IPS DF 6.9 (cell line): ENCODE data around the gene HRC.
"Not testable (repeated sequence)": the region's sequence is repeated elsewhere in the genome, so short reads cannot be mapped to it uniquely, and the experiment has no call there.

ENCODE experiments used
- DNase-seq: peaks from one replicate; pipeline ENCODE4 v3.0.0-alpha.2; 2013; ENCODE audit warnings: low read depth, low spot score
- H3K27ac ChIP-seq: one replicate; pipeline ENCODE4 v1.5.1; 2013; ENCODE audit warnings: low read length, control low read depth
- H3K27me3 ChIP-seq: 2 replicates; pipeline ENCODE4 v1.6.1; 2013; ENCODE audit warnings: mild to moderate bottlenecking, low read length; ENCODE audit not compliant: control insufficient read depth, insufficient read depth
- H3K36me3 ChIP-seq: 2 replicates; pipeline ENCODE4 v1.6.1; 2013; ENCODE audit warnings: low read length; ENCODE audit not compliant: control insufficient read depth, insufficient read depth
- H3K4me1 ChIP-seq: 2 replicates; pipeline ENCODE4 v1.6.1; 2013; ENCODE audit warnings: low read length; ENCODE audit not compliant: control insufficient read depth, insufficient read depth
- H3K4me3 ChIP-seq: 2 replicates; pipeline ENCODE4 v1.5.1; 2013; ENCODE audit warnings: mild to moderate bottlenecking, low read length
- H3K9me3 ChIP-seq: 2 replicates; pipeline ENCODE4 v1.6.1; 2013; ENCODE audit warnings: low read length, inconsistent platforms; ENCODE audit not compliant: control insufficient read depth, insufficient read depth
- WGBS: extraction: QIAGEN DNeasy Blood & Tissue Kit; methylation state at CpG from one replicate; pipeline ENCODE4 v1.1.7; 2013; ENCODE audit warnings: mixed read lengths, missing lambda C conversion rate; ENCODE audit not compliant: insufficient read length, insufficient coverage; 5-methylcytosine and 5-hydroxymethylcytosine counted together

The HRC gene

GRCh38 chr19:49123285-49123684 lies 31.9 kb downstream of the HRC start:
- H3K9me3 ChIP-seq, H3K27ac ChIP-seq, H3K4me3 ChIP-seq, H3K36me3 ChIP-seq, DNase-seq, H3K4me1 ChIP-seq, H3K27me3 ChIP-seq: not testable (repeated sequence)
- no CpG with 5 or more reads among the region's 11 CpGs for WGBS

GRCh38 chr19:49121841-49122240 lies 33.4 kb downstream of the HRC start:
- H3K4me1 ChIP-seq, H3K4me3 ChIP-seq, H3K9me3 ChIP-seq, DNase-seq, H3K27ac ChIP-seq, H3K27me3 ChIP-seq, H3K36me3 ChIP-seq: not testable (repeated sequence)
- WGBS = no CpG with 5 or more reads among the region's 10 CpGs

GRCh38 chr19:49120868-49121267 lies 34.3 kb downstream of the HRC start:
- Histone ChIP-seq H3K27me3 (peaks cover 9% of the 10 kb centered on the region), H3K9me3 (no peaks in the 10 kb centered on the region), H3K4me1 (peaks cover 2% of the 10 kb centered on the region; the same call in 1 of the 2 replicates), H3K36me3 (peaks cover 3% of the 10 kb centered on the region; the same call in 1 of the 2 replicates), H3K4me3 (no peak overlapping the region), H3K27ac (no peak overlapping the region)
- DNase-seq = no peak
- WGBS = no CpG with 5 or more reads among the region's 2 CpGs

- WGBS = no CpG with 5 or more reads among the region's 16 CpGs
- H3K4me3 ChIP-seq = no peak overlapping the region
Measured at GRCh38 chr19:49120325-49120683, 34.9 kb downstream of the HRC start.

DNA sequence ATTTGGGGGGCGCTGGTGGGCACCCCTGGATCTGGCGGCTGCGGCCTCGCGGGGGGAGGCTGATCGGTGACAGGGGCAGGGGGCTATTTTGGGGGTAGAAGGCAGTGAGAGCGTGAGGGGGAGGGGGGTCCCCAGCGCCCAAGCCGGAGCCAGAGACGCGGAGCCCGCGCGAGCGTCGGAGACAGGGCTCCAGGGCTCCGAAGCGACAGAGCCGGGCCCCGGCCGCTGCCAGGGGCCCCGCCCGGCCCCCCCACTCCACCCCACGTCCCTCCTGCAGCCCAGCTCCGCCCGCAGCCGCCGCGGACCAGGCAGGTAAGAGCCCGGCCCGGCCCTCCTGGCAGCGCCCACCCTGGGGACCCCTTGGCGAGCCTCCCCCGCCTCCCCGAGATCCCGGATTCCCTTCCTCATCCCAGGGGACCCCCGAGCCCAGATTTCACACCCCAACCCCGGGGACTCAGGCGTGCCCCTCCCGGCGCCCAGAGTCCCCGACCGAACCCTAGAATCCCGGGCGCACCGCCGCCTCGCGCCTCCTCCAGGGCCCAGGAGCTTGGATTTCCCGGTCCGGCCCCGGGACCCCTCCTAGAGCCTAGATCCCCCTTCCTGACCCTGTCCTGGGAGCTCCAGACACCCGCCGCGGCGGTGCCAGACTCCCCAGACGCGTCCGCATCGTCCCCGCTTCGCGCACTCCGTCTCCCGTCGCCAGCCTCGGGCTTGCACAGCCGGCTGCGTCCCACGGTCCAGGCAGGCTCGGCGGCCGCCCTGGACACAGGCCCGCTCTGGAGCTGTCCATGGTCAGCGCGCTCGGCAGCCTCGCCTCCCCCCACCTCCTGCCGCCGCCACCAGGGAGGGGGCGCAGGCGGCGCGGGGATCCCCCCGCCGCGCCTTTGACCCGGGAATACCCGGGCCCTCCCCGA lies 35.5 kb downstream of the HRC start, which contains the start of gene PPFIA3:
Gene PPFIA3, plus strand, starts transcription at position 134 of the 914 bp plus-strand sequence. CDS start 8,330 bp downstream, outside the sequence.
- Histone ChIP-seq H3K27me3 (peaks cover 9% of the 10 kb centered on the region), H3K36me3 (peaks cover 3% of the 10 kb centered on the region; the same call in 1 of the 2 replicates), H3K9me3 (no peaks in the 10 kb centered on the region), H3K27ac (no peak within 1 kb of the TSS), H3K4me3 (peak within 1 kb of the TSS; percentile 81), H3K4me1 (peaks cover 1% of the 10 kb centered on the region; the same call in 1 of the 2 replicates)
- DNase-seq = no peak
- no CpG with 5 or more reads among the region's 90 CpGs for WGBS

More at GRCh38 chr19:49120325-49120683, 34.9 kb downstream of the HRC start:
- no peak for DNase-seq
- H3K27ac ChIP-seq = no peak overlapping the region
- H3K36me3 ChIP-seq = peaks cover 3% of the 10 kb centered on the region; the same call in 1 of the 2 replicates
- H3K9me3 ChIP-seq = no peaks in the 10 kb centered on the region
- peaks cover 9% of the 10 kb centered on the region for H3K27me3 ChIP-seq
- H3K4me1 ChIP-seq = peaks cover 2% of the 10 kb centered on the region; the same call in 1 of the 2 replicates

GRCh38 chr19:49118565-49119410 lies 36.4 kb downstream of the HRC start, which contains the start of gene C19orf73:
TSS of gene C19orf73 (minus strand) at chr19:49119143. CDS start at chr19:49119022, 121 bp downstream.
- H3K4me3 ChIP-seq = peak within 1 kb of the TSS; percentile 81
- DNase-seq = no peak
- H3K36me3 ChIP-seq = peaks cover 3% of the 10 kb centered on the region; the same call in 1 of the 2 replicates
- H3K27ac ChIP-seq = no peak within 1 kb of the TSS
- H3K4me1 ChIP-seq = peaks cover 3% of the 10 kb centered on the region
- H3K9me3 ChIP-seq = no peaks in the 10 kb centered on the region
- peaks cover 9% of the 10 kb centered on the region for H3K27me3 ChIP-seq
- WGBS = no CpG with 5 or more reads among the region's 85 CpGs

- Histone ChIP-seq H3K9me3 (no peaks in the 10 kb centered on the region), H3K4me1 (peaks cover 3% of the 10 kb centered on the region), H3K4me3 (peak overlapping the region; percentile 81; the same call in 1 of the 2 replicates), H3K36me3 (peaks cover 3% of the 10 kb centered on the region; the same call in 1 of the 2 replicates), H3K27ac (no peak overlapping the region), H3K27me3 (peaks cover 9% of the 10 kb centered on the region)
- no CpG with 5 or more reads among the region's 26 CpGs for WGBS
- no peak for DNase-seq
Measured at GRCh38 chr19:49117677-49118564, 37.3 kb downstream of the HRC start.

- H3K4me1 ChIP-seq = peaks cover 3% of the 10 kb centered on the region
- no peak for DNase-seq
- H3K36me3 ChIP-seq = peaks cover 3% of the 10 kb centered on the region; the same call in 1 of the 2 replicates
- WGBS = no CpG with 5 or more reads among the region's 1 CpG
- H3K27ac ChIP-seq = no peak overlapping the region
- no peaks in the 10 kb centered on the region for H3K9me3 ChIP-seq
- H3K27me3 ChIP-seq = peaks cover 9% of the 10 kb centered on the region
- H3K4me3 ChIP-seq = no peak overlapping the region
Measured at GRCh38 chr19:49116544-49116943, 38.7 kb downstream of the HRC start.

GRCh38 chr19:49114630-49115363 lies 40.4 kb downstream of the HRC start:
- DNase-seq = no peak
- Histone ChIP-seq H3K27ac (no peak overlapping the region), H3K4me1 (peaks cover 3% of the 10 kb centered on the region), H3K27me3 (no peaks in the 10 kb centered on the region), H3K9me3 (no peaks in the 10 kb centered on the region), H3K4me3 (peak overlapping the region; percentile 83), H3K36me3 (peaks cover 4% of the 10 kb centered on the region; the same call in 1 of the 2 replicates)
- WGBS = no CpG with 5 or more reads among the region's 68 CpGs
